Measurements from ENCODE around the gene PXDC1.

- TF ChIP-seq CTCF (IDR thresholded peaks at IDR 0.05 in 4 of 5, conservative IDR thresholded peaks at IDR 0.05 in 1 of 5): no peak
- no peak for TF ChIP-seq POLR2A (IDR thresholded peaks at IDR 0.05)
Observed at GRCh38 chr6:3757241-3757641, 5.7 kb upstream of the PXDC1 start.

Measured in gastrocnemius medialis (tissue), 4 donors.